ENCODE measurements around the gene NTM.

- no peak for TF ChIP-seq POLR2A (IDR thresholded peaks at IDR 0.05)
- no peak for TF ChIP-seq CTCF (IDR thresholded peaks at IDR 0.05)
These were observed 445.2 kb downstream of the NTM start for GRCh38 chr11:131815590-131815989.

Measured in Peyer's patch (tissue), 4 donors.